ENCODE data around the gene ANKS3. TPM values are rescaled to one million over a fixed set of nuclear protein-coding genes. Genes with fewer than 3 reads are reported as not detected.

The ANKS3 gene
- polyA plus RNA-seq, 2 of the 4 experiments (the other 2 are of a cell fraction): 22.7 to 27.1 TPM

DNA sequence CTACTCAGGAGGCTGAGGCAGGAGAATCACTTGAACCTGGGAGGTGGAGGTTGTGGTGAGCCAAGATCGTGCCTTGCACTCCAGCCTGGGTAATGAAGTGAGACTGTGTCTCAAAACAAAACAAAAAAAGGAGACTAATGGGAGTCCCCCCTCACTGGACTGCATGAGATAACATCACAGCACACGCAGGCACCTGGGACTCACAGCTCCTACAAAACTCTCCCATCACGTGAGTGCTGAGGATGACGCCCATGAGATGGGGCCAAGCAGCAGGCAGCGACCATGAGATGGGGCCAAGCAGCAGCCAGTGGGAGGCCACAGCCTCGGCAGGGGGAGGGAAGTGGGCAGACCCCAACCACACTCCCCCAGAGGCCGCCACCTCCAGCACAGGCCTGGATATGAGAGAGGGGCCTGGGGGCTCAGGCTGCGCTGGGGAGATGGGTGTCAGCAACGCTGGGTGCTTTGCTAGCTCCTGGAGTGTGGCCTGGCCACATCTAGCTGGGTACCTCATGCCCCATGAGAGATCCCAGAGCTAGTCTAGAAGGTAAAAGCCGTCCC, 15.7 kb upstream of the ANKS3 start:
- H3K4me2 ChIP-seq: no peak overlapping the region
- no peak overlapping the region for H3K27ac ChIP-seq
- no peaks in the 10 kb centered on the region for H3K4me1 ChIP-seq
- H3K9me3 ChIP-seq: no peaks in the 10 kb centered on the region
- 93% methylated on average over 7 of the region's 10 CpGs for WGBS (ENCODE audit: missing lambda C conversion rate)
- POLR2A ChIA-PET: interaction anchor here (1.5 kb wide), 1 partner anchor 16 kb away, joined by 3 read pairs; the partner anchor contains the start of genes ANKS3 and DNAAF8
- FAIRE-seq: no peak
- DNase-seq (ENCODE audit: low read depth in 1 of 2, low spot score in 1 of 2): no peak
- no peak for TF ChIP-seq RCOR1 (IDR thresholded peaks at IDR 0.05; ENCODE audit: low read depth, low read length)
- no peak for TF ChIP-seq FOXS1 (CRISPR knock-in tag; IDR thresholded peaks at IDR 0.05)
- TF ChIP-seq, protein P1, sequence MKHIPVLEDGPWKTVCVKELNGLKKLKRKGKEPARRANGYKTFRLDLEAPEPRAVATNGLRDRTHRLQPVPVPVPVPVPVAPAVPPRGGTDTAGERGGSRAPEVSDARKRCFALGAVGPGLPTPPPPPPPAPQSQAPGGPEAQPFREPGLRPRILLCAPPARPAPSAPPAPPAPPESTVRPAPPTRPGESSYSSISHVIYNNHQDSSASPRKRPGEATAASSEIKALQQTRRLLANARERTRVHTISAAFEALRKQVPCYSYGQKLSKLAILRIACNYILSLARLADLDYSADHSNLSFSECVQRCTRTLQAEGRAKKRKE (CRISPR knock-in tag; IDR thresholded peaks at IDR 0.05; ENCODE audit: low read depth): no peak
- TF ChIP-seq KDM5A (IDR thresholded peaks at IDR 0.05): no peak
- TF ChIP-seq E2F6 (IDR thresholded peaks at IDR 0.05; ENCODE audit: borderline replicate concordance, low read depth): no peak
- TF ChIP-seq, protein P2, sequence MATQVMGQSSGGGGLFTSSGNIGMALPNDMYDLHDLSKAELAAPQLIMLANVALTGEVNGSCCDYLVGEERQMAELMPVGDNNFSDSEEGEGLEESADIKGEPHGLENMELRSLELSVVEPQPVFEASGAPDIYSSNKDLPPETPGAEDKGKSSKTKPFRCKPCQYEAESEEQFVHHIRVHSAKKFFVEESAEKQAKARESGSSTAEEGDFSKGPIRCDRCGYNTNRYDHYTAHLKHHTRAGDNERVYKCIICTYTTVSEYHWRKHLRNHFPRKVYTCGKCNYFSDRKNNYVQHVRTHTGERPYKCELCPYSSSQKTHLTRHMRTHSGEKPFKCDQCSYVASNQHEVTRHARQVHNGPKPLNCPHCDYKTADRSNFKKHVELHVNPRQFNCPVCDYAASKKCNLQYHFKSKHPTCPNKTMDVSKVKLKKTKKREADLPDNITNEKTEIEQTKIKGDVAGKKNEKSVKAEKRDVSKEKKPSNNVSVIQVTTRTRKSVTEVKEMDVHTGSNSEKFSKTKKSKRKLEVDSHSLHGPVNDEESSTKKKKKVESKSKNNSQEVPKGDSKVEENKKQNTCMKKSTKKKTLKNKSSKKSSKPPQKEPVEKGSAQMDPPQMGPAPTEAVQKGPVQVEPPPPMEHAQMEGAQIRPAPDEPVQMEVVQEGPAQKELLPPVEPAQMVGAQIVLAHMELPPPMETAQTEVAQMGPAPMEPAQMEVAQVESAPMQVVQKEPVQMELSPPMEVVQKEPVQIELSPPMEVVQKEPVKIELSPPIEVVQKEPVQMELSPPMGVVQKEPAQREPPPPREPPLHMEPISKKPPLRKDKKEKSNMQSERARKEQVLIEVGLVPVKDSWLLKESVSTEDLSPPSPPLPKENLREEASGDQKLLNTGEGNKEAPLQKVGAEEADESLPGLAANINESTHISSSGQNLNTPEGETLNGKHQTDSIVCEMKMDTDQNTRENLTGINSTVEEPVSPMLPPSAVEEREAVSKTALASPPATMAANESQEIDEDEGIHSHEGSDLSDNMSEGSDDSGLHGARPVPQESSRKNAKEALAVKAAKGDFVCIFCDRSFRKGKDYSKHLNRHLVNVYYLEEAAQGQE (IDR thresholded peaks at IDR 0.05): no peak
- TF ChIP-seq ESRRA (IDR thresholded peaks at IDR 0.05; ENCODE audit: borderline replicate concordance, low read length): no peak
- no peak overlapping the region for H3K4me3 ChIP-seq
- ATAC-seq: no peak
- CTCF ChIA-PET: interaction anchor here (0.5 to 0.9 kb wide), 3 partner anchors 187 to 348 kb away, joined by 3 to 5 read pairs (median 3); no protein-coding TSS in a partner anchor

- ChIA-PET POLR2A (interaction anchor here (1.5 kb wide), 1 partner anchor 15 kb away, joined by 3 read pairs; the partner anchor contains the start of genes ANKS3 and DNAAF8), CTCF (interaction anchor here (0.5 to 1.3 kb wide), 2 partner anchors 7 to 186 kb away, joined by 3 to 5 read pairs; no protein-coding TSS in a partner anchor)
- FAIRE-seq: no peak
- H3K9me3 ChIP-seq: no peaks in the 10 kb centered on the region
- no peak for TF ChIP-seq RFX5 (IDR thresholded peaks at IDR 0.05)
- TF ChIP-seq SMC3 (IDR thresholded peaks at IDR 0.05): no peak
- TF ChIP-seq USF2 (IDR thresholded peaks at IDR 0.05): no peak
- no peak for TF ChIP-seq CHD4 (IDR thresholded peaks at IDR 0.05; ENCODE audit: borderline replicate concordance)
- TF ChIP-seq NR3C1 (IDR thresholded peaks at IDR 0.05): no peak
- TF ChIP-seq SREBF2 (IDR thresholded peaks at IDR 0.05): no peak
- TF ChIP-seq, protein P2 (IDR thresholded peaks at IDR 0.05): no peak
- no peak for TF ChIP-seq NFE2L2 (conservative IDR thresholded peaks at IDR 0.05; ENCODE audit: low read length)
- TF ChIP-seq ZSCAN20 (CRISPR knock-in tag; IDR thresholded peaks at IDR 0.05): no peak
- no peak for TF ChIP-seq EHF (CRISPR knock-in tag; IDR thresholded peaks at IDR 0.05)
- TF ChIP-seq, protein P3, sequence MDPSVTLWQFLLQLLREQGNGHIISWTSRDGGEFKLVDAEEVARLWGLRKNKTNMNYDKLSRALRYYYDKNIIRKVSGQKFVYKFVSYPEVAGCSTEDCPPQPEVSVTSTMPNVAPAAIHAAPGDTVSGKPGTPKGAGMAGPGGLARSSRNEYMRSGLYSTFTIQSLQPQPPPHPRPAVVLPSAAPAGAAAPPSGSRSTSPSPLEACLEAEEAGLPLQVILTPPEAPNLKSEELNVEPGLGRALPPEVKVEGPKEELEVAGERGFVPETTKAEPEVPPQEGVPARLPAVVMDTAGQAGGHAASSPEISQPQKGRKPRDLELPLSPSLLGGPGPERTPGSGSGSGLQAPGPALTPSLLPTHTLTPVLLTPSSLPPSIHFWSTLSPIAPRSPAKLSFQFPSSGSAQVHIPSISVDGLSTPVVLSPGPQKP (IDR thresholded peaks at IDR 0.05; ENCODE audit: low read depth, low read length): no peak
- TF ChIP-seq TP53 (CRISPR knock-in tag; IDR thresholded peaks at IDR 0.05): no peak
- TF ChIP-seq, protein P4, sequence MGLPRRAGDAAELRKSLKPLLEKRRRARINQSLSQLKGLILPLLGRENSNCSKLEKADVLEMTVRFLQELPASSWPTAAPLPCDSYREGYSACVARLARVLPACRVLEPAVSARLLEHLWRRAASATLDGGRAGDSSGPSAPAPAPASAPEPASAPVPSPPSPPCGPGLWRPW (IDR thresholded peaks at IDR 0.05): no peak
- TF ChIP-seq FOSL2 (IDR thresholded peaks at IDR 0.05): no peak
- no peak for TF ChIP-seq FOSL2 (CRISPR knock-in tag; IDR thresholded peaks at IDR 0.05)
- no peak for TF ChIP-seq ZFP36 (IDR thresholded peaks at IDR 0.05; ENCODE audit: borderline replicate concordance, partially characterized antibody)
- no peak for TF ChIP-seq CBX2 (IDR thresholded peaks at IDR 0.05; ENCODE audit: borderline replicate concordance, low read depth)
- no peak for TF ChIP-seq HOXA7 (CRISPR knock-in tag; IDR thresholded peaks at IDR 0.05)
- DNase-seq (ENCODE audit: low read depth in 1 of 2, low spot score in 1 of 2): no peak
- no peak for ATAC-seq
- 85% methylated on average over 16 of the region's 16 CpGs for WGBS (ENCODE audit: missing lambda C conversion rate)
- no peak overlapping the region for H3K4me3 ChIP-seq
- H3K4me1 ChIP-seq: no peaks in the 10 kb centered on the region
- H3K4me2 ChIP-seq: no peak overlapping the region
- H3K27ac ChIP-seq: no peak overlapping the region
Observed at GRCh38 chr16:4748682-4749411, 14.8 kb upstream of the ANKS3 start.

Measured in A549 (cell line).